Endothelial cell (in vitro differentiated cells): ENCODE measurements around the gene PROKR1. TPM values are rescaled to one million over a fixed set of nuclear protein-coding genes. Genes with fewer than 3 reads are reported as not detected.
"Not testable (repeated sequence)": the region's sequence is repeated elsewhere in the genome, so short reads cannot be mapped to it uniquely, and the experiment has no call there.

ENCODE experiments used
- DNase-seq: peaks from one replicate; pipeline ENCODE4 v3.0.0; 2021; ENCODE audit warnings: low spot score
- H3K27ac Mint-ChIP-seq: one replicate; pipeline ENCODE4 v1.8.0; 2021; ENCODE audit warnings: mixed read lengths, inconsistent platforms; ENCODE audit not compliant: unreplicated experiment
- H3K27me3 Mint-ChIP-seq: one replicate; pipeline ENCODE4 v1.8.0; 2021; ENCODE audit warnings: mild to moderate bottlenecking, moderate library complexity, mixed read lengths, inconsistent platforms; ENCODE audit not compliant: unreplicated experiment
- H3K36me3 Mint-ChIP-seq: one replicate; pipeline ENCODE4 v1.8.0; 2021; ENCODE audit warnings: mild to moderate bottlenecking, low read depth, mixed read lengths, inconsistent platforms; ENCODE audit not compliant: unreplicated experiment
- H3K4me1 Mint-ChIP-seq: one replicate; pipeline ENCODE4 v1.8.0; 2021; ENCODE audit warnings: mild to moderate bottlenecking, mixed read lengths, inconsistent platforms; ENCODE audit not compliant: unreplicated experiment
- H3K4me3 Mint-ChIP-seq: one replicate; pipeline ENCODE4 v1.8.0; 2021; ENCODE audit warnings: mild to moderate bottlenecking, mixed read lengths, inconsistent platforms; ENCODE audit not compliant: unreplicated experiment
- H3K9me3 Mint-ChIP-seq: one replicate; pipeline ENCODE4 v1.8.0; 2021; ENCODE audit warnings: mixed read lengths, inconsistent platforms; ENCODE audit not compliant: unreplicated experiment
- CTCF ChIP-seq: fragments of 200-600 bp; sonication (generic); IDR thresholded peaks from one replicate; pipeline ENCODE4 v1.5.0; 2021; ENCODE audit warnings: antibody characterized with exemption; ENCODE audit not compliant: unreplicated experiment
- total RNA-seq: library from RNA; stranded (reverse); fragmentation: NEBNext Ultra II Directional; extraction: Animal tissue kit (Norgen Biotek cat#: 25700); gene quantifications from one replicate; pipeline ENCODE4 v1.2.1, GENCODE V29; 2021; ENCODE audit not compliant: unreplicated experiment

Gene PROKR1
- total RNA-seq, 1 donor from 2014 or later: 0.38 TPM

DNA sequence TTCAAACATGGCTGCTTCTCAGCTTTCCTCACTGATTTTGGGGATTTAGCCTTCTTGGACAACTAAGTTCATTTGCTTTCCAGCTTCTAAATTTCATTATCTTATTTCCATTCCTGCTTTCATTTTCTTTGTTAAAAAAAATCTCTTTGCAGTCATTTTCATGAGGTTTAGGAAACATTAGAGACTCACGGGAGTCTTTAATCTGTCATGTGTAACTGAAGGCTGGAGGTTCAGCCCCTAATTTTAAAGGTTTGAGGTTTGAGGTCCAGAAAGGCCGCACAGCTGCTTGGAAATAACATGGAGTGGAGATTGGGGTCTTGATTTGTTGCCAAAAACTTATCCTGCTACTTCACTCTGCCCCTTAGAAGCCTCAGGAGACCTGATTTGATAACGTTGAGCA is 30.3 kb downstream of the PROKR1 start:
- Mint-ChIP-seq H3K27me3 (no peaks in the 10 kb centered on the region), H3K4me3 (no peak overlapping the region), H3K36me3 (no peaks in the 10 kb centered on the region), H3K27ac (no peak overlapping the region), H3K4me1 (no peaks in the 10 kb centered on the region), H3K9me3 (no peaks in the 10 kb centered on the region)
- no peak for TF ChIP-seq CTCF
- DNase-seq: no peak

- no peak for DNase-seq
- no peak for TF ChIP-seq CTCF
- Mint-ChIP-seq H3K4me1 (no peaks in the 10 kb centered on the region), H3K4me3 (no peak overlapping the region), H3K36me3 (no peaks in the 10 kb centered on the region), H3K9me3 (no peaks in the 10 kb centered on the region), H3K27ac (no peak overlapping the region), H3K27me3 (no peaks in the 10 kb centered on the region)
Measured at GRCh38 chr2:68675470-68675869, 32.1 kb downstream of the PROKR1 start.

DNA sequence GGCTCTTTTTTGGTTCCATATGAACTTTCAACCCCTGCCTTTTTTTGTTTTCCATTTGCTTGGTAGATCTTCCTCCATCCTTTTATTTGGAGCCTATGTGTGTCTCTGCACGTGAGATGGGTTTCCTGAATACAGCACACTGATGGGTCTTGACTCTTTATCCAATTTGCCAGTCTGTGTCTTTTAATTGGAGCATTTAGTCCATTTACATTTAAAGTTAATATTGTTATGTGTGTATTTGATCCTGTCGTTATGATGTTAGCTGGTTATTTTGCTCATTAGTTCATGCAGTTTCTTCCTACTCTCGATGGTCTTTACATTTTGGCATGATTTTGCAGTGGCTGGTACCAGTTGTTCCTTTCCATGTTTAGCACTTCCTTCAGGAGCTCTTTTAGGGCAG is 34.5 kb downstream of the PROKR1 start:
- H3K4me3 Mint-ChIP-seq: not testable (repeated sequence)

GRCh38 chr2:68679166-68679916 is 36.0 kb downstream of the PROKR1 start:
- not testable (repeated sequence) for H3K4me1 Mint-ChIP-seq, H3K9me3 Mint-ChIP-seq, H3K36me3 Mint-ChIP-seq, DNase-seq, H3K27me3 Mint-ChIP-seq, H3K4me3 Mint-ChIP-seq, H3K27ac Mint-ChIP-seq

More for the DNA sequence above, 34.5 kb downstream of the PROKR1 start:
- H3K36me3 Mint-ChIP-seq, H3K27ac Mint-ChIP-seq, DNase-seq, H3K4me1 Mint-ChIP-seq, H3K27me3 Mint-ChIP-seq, H3K9me3 Mint-ChIP-seq: not testable (repeated sequence)

DNA sequence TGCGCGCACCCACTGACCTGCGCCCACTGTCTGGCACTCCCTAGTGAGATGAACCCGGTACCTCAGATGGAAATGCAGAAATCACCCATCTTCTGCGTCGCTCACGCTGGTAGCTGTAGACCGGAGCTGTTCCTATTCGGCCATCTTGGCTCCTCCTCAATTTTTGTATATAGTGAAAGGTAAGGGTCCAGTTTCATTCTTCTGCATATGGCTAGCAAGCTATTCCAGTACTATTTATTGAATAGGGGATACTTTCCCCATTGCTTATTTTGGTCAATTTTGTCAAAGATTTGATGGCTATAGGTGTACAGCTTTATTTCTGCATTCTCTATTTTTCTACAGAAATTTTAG is 36.5 kb downstream of the PROKR1 start:
- not testable (repeated sequence) for H3K36me3 Mint-ChIP-seq, H3K27ac Mint-ChIP-seq, H3K4me3 Mint-ChIP-seq

DNA sequence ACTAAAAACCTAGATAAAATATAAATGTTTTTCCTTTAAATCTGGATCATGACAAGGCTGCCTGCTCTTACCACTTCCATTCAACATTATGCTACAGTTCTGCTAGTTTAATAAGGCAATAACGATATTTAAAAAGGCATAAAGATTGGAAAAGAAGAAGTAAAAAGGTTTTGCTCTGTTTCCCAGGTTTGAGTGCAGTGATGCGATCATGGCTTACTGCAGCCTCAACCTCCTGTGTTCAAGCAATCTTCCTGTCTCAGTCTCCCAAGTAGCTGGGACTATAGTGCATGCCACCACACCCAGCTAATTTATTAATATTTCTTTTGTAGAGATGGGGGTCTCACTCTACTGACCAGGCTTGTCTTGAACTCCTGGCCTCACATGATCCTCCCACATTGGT is 40.8 kb downstream of the PROKR1 start:
- H3K36me3 Mint-ChIP-seq: no peaks in the 10 kb centered on the region
- no peaks in the 10 kb centered on the region for H3K9me3 Mint-ChIP-seq
- H3K27me3 Mint-ChIP-seq: no peaks in the 10 kb centered on the region
- no peak overlapping the region for H3K4me3 Mint-ChIP-seq
- no peak for TF ChIP-seq CTCF
- H3K4me1 Mint-ChIP-seq: no peaks in the 10 kb centered on the region
- H3K27ac Mint-ChIP-seq: no peak overlapping the region
- no peak for DNase-seq

More for the DNA sequence above, 36.5 kb downstream of the PROKR1 start:
- not testable (repeated sequence) for H3K27me3 Mint-ChIP-seq, DNase-seq, H3K4me1 Mint-ChIP-seq, H3K9me3 Mint-ChIP-seq
